Fibroblast of lung (primary cell): ENCODE measurements around the gene NDUFS5.
"Not testable (repeated sequence)": the region's sequence is repeated elsewhere in the genome, so short reads cannot be mapped to it uniquely, and the experiment has no call there.

Experiments used
- EZH2 ChIP-seq: IDR thresholded peaks from 2 replicates; pipeline ENCODE4 v1.5.1; 2012; ENCODE audit warnings: low read length, control low read depth, mild to moderate bottlenecking; ENCODE audit errors: missing control alignments
- TF ChIP-seq, protein P1 (sequence below), 2 donors: IDR thresholded peaks in 1 of 2; conservative IDR thresholded peaks in 1 of 2; 1 replicate in 1 of 2; 2 replicates in 1 of 2; pipeline ENCODE4 v1.5.1; 2011 to 2012; ENCODE audit warnings: low read length in 2 of 2, control low read depth in 1 of 2, inconsistent platforms in 1 of 2, low read depth in 1 of 2, mild to moderate bottlenecking in 1 of 2

DNA sequence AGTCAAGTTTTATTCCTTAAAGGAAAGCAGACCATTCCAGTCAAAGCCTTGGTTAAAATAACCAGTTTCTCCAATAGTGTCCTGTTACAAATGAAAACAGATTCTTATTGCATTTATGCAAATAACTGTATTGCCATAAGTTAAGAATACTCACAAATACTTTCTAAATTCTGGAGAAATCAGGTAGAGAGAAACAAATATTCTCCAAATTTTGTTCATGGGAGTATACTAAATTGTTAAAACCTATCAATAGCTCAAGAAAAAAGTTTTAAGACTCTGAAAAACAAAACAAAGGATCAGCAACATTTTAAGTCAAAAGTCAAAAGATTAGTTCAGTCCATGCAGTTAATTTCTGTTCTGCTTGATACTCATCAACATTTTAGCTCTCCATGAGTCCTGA, 45.4 kb downstream of the NDUFS5 start:
- TF ChIP-seq, protein P1, sequence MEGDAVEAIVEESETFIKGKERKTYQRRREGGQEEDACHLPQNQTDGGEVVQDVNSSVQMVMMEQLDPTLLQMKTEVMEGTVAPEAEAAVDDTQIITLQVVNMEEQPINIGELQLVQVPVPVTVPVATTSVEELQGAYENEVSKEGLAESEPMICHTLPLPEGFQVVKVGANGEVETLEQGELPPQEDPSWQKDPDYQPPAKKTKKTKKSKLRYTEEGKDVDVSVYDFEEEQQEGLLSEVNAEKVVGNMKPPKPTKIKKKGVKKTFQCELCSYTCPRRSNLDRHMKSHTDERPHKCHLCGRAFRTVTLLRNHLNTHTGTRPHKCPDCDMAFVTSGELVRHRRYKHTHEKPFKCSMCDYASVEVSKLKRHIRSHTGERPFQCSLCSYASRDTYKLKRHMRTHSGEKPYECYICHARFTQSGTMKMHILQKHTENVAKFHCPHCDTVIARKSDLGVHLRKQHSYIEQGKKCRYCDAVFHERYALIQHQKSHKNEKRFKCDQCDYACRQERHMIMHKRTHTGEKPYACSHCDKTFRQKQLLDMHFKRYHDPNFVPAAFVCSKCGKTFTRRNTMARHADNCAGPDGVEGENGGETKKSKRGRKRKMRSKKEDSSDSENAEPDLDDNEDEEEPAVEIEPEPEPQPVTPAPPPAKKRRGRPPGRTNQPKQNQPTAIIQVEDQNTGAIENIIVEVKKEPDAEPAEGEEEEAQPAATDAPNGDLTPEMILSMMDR (conservative IDR thresholded peaks at IDR 0.05 in 1 of 2, IDR thresholded peaks at IDR 0.05 in 1 of 2; ENCODE audit: low read depth in 1 of 2, low read length in 2 of 2) = not testable (repeated sequence)
- TF ChIP-seq EZH2 = not testable (repeated sequence)
